NB4 (cell line): ENCODE measurements around the gene PALM3.

Experiments
- DNase-seq: peaks from one replicate; pipeline ENCODE4 v3.0.0; 2010; ENCODE audit warnings: low read depth
- H3K4me3 ChIP-seq: one replicate; pipeline ENCODE4 v1.5.1; 2011; ENCODE audit warnings: mild to moderate bottlenecking, low read depth, low read length, moderate library complexity
- MYC ChIP-seq: IDR thresholded peaks from 2 replicates; pipeline ENCODE4 v1.6.1; 2011; ENCODE audit warnings: low read depth, low read length
- POLR2A ChIP-seq: IDR thresholded peaks from 2 replicates; pipeline ENCODE4 v1.6.1; 2011; ENCODE audit warnings: mild to moderate bottlenecking; ENCODE audit not compliant: insufficient read length; ENCODE audit errors: extremely low read depth
- TF ChIP-seq, protein P1 (sequence below): IDR thresholded peaks from one replicate; pipeline ENCODE4 v1.5.1; 2012; ENCODE audit warnings: low read depth, low read length
- TF ChIP-seq, protein P2 (sequence below): IDR thresholded peaks from 2 replicates; pipeline ENCODE4 v1.6.1; 2011; ENCODE audit warnings: low read depth, low read length

The PALM3 gene

DNA sequence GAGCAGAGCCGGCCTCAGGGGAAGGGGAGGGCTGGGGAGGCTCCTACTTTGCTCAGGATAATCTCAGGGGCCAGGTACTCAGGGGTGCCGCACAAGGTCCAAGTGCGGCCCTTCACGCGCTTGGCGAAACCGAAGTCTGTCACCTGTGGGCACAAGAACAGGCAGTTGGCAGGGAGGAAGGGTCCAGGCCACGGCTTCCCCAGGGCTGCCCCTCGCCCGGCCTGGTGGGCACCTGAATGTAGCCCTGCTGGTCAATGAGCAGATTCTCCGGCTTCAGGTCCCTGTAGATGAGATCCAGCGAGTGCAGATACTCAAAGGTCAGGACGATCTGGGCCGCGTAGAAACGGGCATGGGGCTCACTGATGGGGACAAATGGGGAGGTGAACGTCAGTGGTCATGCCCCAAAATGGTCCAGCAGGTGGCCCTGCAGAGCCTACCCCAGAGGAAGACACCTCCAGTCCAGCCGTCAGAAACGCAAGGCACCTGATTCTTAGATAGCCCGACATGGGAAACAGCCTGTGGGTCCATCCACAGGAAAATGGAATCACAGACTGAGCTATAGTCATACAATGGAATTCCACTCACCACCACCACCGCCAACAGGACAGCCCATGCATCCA, 35.8 kb upstream of the PALM3 start:
- no peak overlapping the region for H3K4me3 ChIP-seq
- DNase-seq: peak; percentile 16
- TF ChIP-seq, protein P1, sequence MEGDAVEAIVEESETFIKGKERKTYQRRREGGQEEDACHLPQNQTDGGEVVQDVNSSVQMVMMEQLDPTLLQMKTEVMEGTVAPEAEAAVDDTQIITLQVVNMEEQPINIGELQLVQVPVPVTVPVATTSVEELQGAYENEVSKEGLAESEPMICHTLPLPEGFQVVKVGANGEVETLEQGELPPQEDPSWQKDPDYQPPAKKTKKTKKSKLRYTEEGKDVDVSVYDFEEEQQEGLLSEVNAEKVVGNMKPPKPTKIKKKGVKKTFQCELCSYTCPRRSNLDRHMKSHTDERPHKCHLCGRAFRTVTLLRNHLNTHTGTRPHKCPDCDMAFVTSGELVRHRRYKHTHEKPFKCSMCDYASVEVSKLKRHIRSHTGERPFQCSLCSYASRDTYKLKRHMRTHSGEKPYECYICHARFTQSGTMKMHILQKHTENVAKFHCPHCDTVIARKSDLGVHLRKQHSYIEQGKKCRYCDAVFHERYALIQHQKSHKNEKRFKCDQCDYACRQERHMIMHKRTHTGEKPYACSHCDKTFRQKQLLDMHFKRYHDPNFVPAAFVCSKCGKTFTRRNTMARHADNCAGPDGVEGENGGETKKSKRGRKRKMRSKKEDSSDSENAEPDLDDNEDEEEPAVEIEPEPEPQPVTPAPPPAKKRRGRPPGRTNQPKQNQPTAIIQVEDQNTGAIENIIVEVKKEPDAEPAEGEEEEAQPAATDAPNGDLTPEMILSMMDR: peak; percentile 24
- TF ChIP-seq MYC (no peak), POLR2A (no peak)

DNA sequence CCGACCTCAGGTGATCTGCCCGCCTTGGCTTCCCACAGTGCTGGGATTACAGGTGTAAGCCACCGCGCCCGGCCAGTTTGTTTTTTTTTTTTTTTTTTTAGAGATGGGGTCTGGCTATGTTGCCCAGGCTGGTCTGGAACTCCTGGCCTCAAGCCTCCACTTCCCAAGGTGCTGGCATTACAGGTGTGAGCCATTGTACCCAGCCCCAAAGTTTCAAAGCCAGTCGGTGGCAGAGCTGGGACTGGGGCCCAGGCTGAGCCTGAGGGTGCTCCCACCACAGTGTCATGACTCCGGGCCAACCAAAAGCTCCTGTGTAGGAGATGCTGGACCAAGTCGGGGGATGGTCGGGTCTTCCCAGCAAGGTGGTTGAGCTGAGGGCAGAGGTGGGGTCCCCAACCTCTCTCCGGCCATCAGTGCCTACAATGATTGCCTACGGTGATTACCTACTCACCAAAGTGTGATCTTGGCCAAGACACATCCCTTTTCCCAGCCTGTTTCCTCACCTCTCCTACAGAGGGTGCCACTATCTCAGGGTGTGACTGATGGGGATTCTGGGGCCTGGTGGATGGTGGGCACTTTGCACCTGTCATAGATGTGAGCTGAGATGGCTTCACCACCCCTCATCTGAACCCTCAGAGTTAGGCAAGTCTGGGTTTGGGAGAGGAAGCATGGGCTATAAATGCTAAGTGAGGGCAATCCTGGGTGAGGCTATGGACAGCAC, 34.6 kb upstream of the PALM3 start:
- peak; percentile 22 for DNase-seq
- TF ChIP-seq, protein P1: no peak
- no peak for TF ChIP-seq POLR2A
- no peak for TF ChIP-seq MYC

DNA sequence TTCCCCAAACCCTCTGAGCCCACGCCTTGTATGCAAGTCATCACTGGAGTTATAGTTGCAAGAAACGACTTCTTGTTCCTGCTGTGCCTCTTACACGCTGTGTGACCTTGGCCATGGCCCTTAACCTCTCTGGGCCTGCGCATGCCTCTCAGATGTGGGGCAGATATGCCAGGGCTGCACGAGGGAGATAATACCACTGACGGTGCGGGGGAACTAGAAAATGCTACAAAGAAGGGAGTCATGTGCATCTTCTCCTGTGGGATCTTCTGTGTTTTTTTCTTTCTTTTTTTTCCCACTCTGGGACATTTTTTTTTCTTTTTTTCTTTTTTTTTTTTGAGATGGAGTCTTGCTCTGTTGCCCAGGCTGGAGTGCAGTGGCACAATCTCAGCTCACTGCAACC, 33.0 kb upstream of the PALM3 start:
- H3K4me3 ChIP-seq: no peak overlapping the region
- TF ChIP-seq MYC: no peak
- TF ChIP-seq, protein P2, sequence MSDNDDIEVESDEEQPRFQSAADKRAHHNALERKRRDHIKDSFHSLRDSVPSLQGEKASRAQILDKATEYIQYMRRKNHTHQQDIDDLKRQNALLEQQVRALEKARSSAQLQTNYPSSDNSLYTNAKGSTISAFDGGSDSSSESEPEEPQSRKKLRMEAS: no peak
- TF ChIP-seq POLR2A: no peak
- TF ChIP-seq, protein P1: no peak

More for the DNA sequence above, 34.6 kb upstream of the PALM3 start:
- no peak overlapping the region for H3K4me3 ChIP-seq

GRCh38 chr19:14093117-14093823, 31.4 kb upstream of the PALM3 start:
- TF ChIP-seq, protein P2: no peak
- TF ChIP-seq POLR2A: no peak
- TF ChIP-seq, protein P1: no peak
- no peak for TF ChIP-seq MYC
- no peak for DNase-seq
- H3K4me3 ChIP-seq: no peak overlapping the region

More for the DNA sequence above, 33.0 kb upstream of the PALM3 start:
- no peak for DNase-seq

- peak; percentile 77 for DNase-seq
- TF ChIP-seq, protein P1: peak; percentile 6
- TF ChIP-seq, protein P2: no peak
- H3K4me3 ChIP-seq: peak overlapping the region; percentile 75
Measured at GRCh38 chr19:14091813-14092462, 30.1 kb upstream of the PALM3 start.
